Heart right ventricle (tissue), 16 donors: ENCODE data around the gene TPPP3. TPM values are rescaled to one million over a fixed set of nuclear protein-coding genes. Genes with fewer than 3 reads are reported as not detected.
"Not testable (repeated sequence)": the region's sequence is repeated elsewhere in the genome, so short reads cannot be mapped to it uniquely, and the experiment has no call there.

Source experiments
- ATAC-seq, 8 donors: fragments of 200-7000 bp; cut with Tn5 transposase; one replicate each; pipeline ENCODE4 v1.9.1; 2020; ENCODE audit warnings: mild to moderate bottlenecking in 8 of 8, moderate library complexity in 8 of 8, moderate number of reproducible peaks in 1 of 8
- DNase-seq, 2 donors: peaks; one replicate each; pipeline ENCODE4 v3.0.0-alpha.2; 2020
- H3K27ac ChIP-seq, 10 donors: fragments of 200-600 bp; sonication (generic) in 2 of 10; one replicate each; pipeline versions ENCODE4 v1.5.0 to v1.8.0; 2020 to 2022; ENCODE audit warnings: mild to moderate bottlenecking in 3 of 10
- H3K27me3 ChIP-seq, 7 donors: fragments of 200-600 bp; one replicate each; pipeline ENCODE4 v1.8.0; 2021 to 2022; ENCODE audit warnings: mild to moderate bottlenecking in 2 of 7
- H3K36me3 ChIP-seq, 9 donors: fragments of 200-600 bp; sonication (generic) in 1 of 9; one replicate each; pipeline versions ENCODE4 v1.5.0 to v1.8.0; 2020 to 2022; ENCODE audit warnings: mild to moderate bottlenecking in 2 of 9
- H3K4me1 ChIP-seq, 9 donors: fragments of 200-600 bp; sonication (generic) in 1 of 9; one replicate each; pipeline versions ENCODE4 v1.5.0 to v1.8.0; 2020 to 2022; ENCODE audit warnings: mild to moderate bottlenecking in 4 of 9
- H3K4me3 ChIP-seq, 10 donors: fragments of 200-600 bp; sonication (generic) in 2 of 10; one replicate each; pipeline versions ENCODE4 v1.5.0 to v1.8.0; 2020 to 2022; ENCODE audit warnings: mild to moderate bottlenecking in 7 of 10, moderate library complexity in 2 of 10
- H3K9me3 ChIP-seq, 11 donors: fragments of 200-600 bp in 10 of 11; sonication (generic) in 2 of 11; one replicate each; pipeline versions ENCODE4 v1.5.0 to v1.8.0; 2013 to 2022; ENCODE audit warnings: mild to moderate bottlenecking in 2 of 11, control low read depth in 1 of 11, moderate library complexity in 1 of 11
- CTCF ChIP-seq, 9 donors: fragments of 200-600 bp; sonication (generic) in 2 of 9; IDR thresholded peaks; one replicate each; pipeline versions ENCODE4 v1.5.0 to v1.8.0; 2021 to 2022; ENCODE audit warnings: antibody characterized with exemption in 9 of 9, mild to moderate bottlenecking in 5 of 9, moderate library complexity in 1 of 9
- WGBS, 2 donors: extraction: QIAGEN DNeasy Blood & Tissue Kit; methylation state at CpG; one replicate each; pipeline ENCODE4 v1.1.7; 2013; ENCODE audit warnings: inconsistent platforms in 1 of 2; 5-methylcytosine and 5-hydroxymethylcytosine counted together
- intact Hi-C, 10 donors: fragments of 100-400 bp; cut with DNase I; formaldehyde crosslinking; loops; one replicate each; pipeline versions ENCODE4 v1.11.1 to v1.14.2; 2022
- polyA plus RNA-seq, 2 donors: library from polyadenylated mRNA; stranded (reverse); fragments of 200-250 nt; gene quantifications; one replicate each; pipeline ENCODE4 v1.2.3, GENCODE V29; 2013
- total RNA-seq, 10 donors: library from RNA; stranded (reverse); fragmentation: NEBNext Ultra II Directional in 3 of 10; extraction: Animal tissue kit (Norgen Biotek cat#: 25700) in 3 of 10; gene quantifications; one replicate each; pipeline versions ENCODE4 v1.2.1 to v1.2.4, GENCODE V29; 2021 to 2023
- donor health status: Arrhythmogenic right ventricular cardiomyopathy.
- donor health status: ischemic (EF 13 %, LVEDD 7.1; RV severe dilation, severe dysfunction).
- donor health status: healthy with polysubstance abuse.
- donor health status: DM: no; HTN: yes; CAD: no.
- donor health status: DM: no; HTN: no; CAD: no.
- donor health status: ischemic (EF 25% LVEDD 6.9; RV normal size, moderate dysfunction).
- donor health status: ischemic (EF 25% LVEDD 5.7; RV mildly dilated, moderate dysfunction).
- donor health status: healthy.
- donor health status: DM: yes; HTN: yes; CAD: no.
- donor health status: Ischemic cardiomyopathy.
- donor health status: ischemic (EF 35%, LVEDD 5.7; RV mildly dilated, moderate dysfunction).
- donor health status: nonischemic (EF 11% LVEDD 7.7; RV severe dilation, severe dysfunction).
- donor health status: DM: yes; HTN: yes; CAD: no.
- donor health status: PGD.
- donor health status: ischemic (EF 29% LVEDD 5.4; RV normal size, mild dysfunction).
- donor health status: nonischemic (EF 23%, LVEDD 6.1; RV moderate dilation, normal function).

TPPP3 gene
- total and polyA plus RNA-seq, 12 donors = 6.4 to 26.1 (median 9.4) TPM

GRCh38 chr16:67419502-67419901 lies 26.2 kb upstream of the TPPP3 start:
- no peak for TF ChIP-seq CTCF (IDR thresholded peaks at IDR 0.05)
- Histone ChIP-seq H3K27me3 (peaks cover 0 to 17% (median 2%) of the 10 kb centered on the region in 7 donors), H3K36me3 (no peaks in the 10 kb centered on the region), H3K27ac (no peak overlapping the region), H3K9me3 (no peaks in the 10 kb centered on the region), H3K4me1 (peaks cover 0 to 31% (median 13%) of the 10 kb centered on the region in 9 donors), H3K4me3 (no peak overlapping the region)
- 90 to 91% methylated on average over 3 of the region's 3 CpGs for WGBS, 2 donors
- ATAC-seq (no peak), DNase-seq (no peak)
- intact Hi-C loops = loop anchor here in 1 of 10 donors (10.0 kb wide), 1 partner anchor 145 kb away; the partner anchor contains the start of gene PLEKHG4

DNA sequence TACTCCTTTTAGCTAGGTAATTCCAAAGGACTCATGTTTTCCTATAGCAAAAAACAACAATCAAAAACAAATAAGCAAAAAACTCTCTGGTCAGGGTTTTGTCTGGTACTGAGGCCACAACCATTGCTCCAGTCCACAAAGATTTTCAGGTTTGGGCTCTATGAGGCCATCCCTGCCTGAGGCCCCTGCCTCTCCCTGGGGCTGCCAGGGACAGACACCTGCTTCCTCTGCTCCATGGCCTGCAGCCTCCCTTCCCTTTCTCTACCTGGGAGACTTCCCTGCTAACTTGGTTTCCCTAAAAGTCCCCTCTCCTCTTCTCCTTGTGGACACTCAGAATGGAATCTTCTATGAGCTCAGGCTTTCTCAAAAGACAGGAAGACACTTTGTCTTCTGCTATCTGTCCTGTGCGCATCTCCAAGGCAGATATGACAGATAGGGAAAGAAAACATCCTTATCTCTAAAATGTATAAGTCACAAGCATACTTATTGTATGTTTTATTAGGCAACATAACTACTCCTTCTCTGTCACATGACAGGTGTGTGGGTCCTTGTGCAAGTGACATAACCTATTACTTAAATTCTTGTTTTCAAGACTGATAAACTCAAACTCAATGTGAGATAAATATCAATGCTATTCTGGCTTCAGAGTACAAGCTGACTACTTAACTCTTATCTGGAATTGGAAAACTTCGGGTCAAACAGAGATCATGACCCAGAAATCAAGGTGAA lies 24.2 kb upstream of the TPPP3 start:
- 67 to 72% methylated on average over 2 of the region's 2 CpGs for WGBS, 2 donors
- no peak overlapping the region for H3K4me3 ChIP-seq
- ATAC-seq (no peak), DNase-seq (no peak)
- no peaks in the 10 kb centered on the region for H3K36me3 ChIP-seq
- H3K27me3 ChIP-seq = peaks cover 0 to 9% (median 0%) of the 10 kb centered on the region in 7 donors
- no peak overlapping the region for H3K27ac ChIP-seq
- no peaks in the 10 kb centered on the region for H3K9me3 ChIP-seq
- H3K4me1 ChIP-seq = peaks cover 0 to 33% (median 13%) of the 10 kb centered on the region in 9 donors
- intact Hi-C loops = loop anchor here in 1 of 10 donors (10.0 kb wide), 1 partner anchor 143 kb away; the partner anchor contains the start of gene PLEKHG4
- TF ChIP-seq CTCF (IDR thresholded peaks at IDR 0.05) = no peak

- peak; percentile 22 to 76 (median 62) for TF ChIP-seq CTCF (IDR thresholded peaks at IDR 0.05)
- DNase-seq (peak; percentile 68 to 83), ATAC-seq (peak; percentile 95 to 97 (median 96))
- intact Hi-C loops = loop anchor here in 1 of 10 donors (10.0 kb wide), 1 partner anchor 141 kb away; the partner anchor contains the start of gene PLEKHG4
- H3K4me3 ChIP-seq = peak within 1 kb of the TSS; percentile 78 to 96 (median 92)
- no peaks in the 10 kb centered on the region for H3K36me3 ChIP-seq
- H3K4me1 ChIP-seq = peaks cover 0 to 33% (median 13%) of the 10 kb centered on the region in 9 donors
- H3K9me3 ChIP-seq = no peaks in the 10 kb centered on the region
- peaks cover 0 to 9% (median 0%) of the 10 kb centered on the region in 7 donors for H3K27me3 ChIP-seq
- WGBS, 2 donors = 1% methylated on average over 69 to 73 of the region's 73 CpGs
- H3K27ac ChIP-seq = peak within 1 kb of the TSS; percentile 38 to 93 (median 87)
These were observed 22.8 kb upstream of the TPPP3 start, which contains the start of gene ZDHHC1 for GRCh38 chr16:67415872-67416793. TSS of gene ZDHHC1 (minus strand) at chr16:67416477. CDS start at chr16:67407775, 8,702 bp downstream.

DNA sequence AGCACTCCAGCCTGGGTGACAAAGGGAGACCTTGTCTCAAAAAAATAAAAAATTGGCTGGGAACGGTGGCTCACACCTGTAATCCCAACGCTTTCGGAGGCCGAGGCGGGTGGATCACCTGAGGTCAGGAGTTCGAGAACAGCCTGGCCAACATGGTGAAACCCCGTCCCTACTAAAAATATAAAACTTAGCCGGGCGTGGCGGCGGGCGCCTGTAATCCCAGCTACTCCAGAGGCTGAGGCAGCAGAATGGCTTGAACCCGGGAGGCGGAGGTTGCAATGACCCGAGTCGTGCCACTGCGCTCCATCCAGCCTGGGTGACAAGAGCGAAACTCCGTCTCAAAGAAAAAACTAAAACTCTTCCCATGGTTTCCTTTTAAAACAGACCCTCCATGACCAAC lies 22.1 kb upstream of the TPPP3 start:
- peak overlapping the region in 8 of 10 donors; percentile 82 to 93 (median 88) for H3K27ac ChIP-seq
- intact Hi-C loops = loop anchor here in 1 of 10 donors (10.0 kb wide), 1 partner anchor 141 kb away; the partner anchor contains the start of gene PLEKHG4

More for the DNA sequence above, 22.1 kb upstream of the TPPP3 start:
- H3K9me3 ChIP-seq, ATAC-seq, H3K36me3 ChIP-seq, H3K27me3 ChIP-seq, DNase-seq: not testable (repeated sequence)
- Histone ChIP-seq H3K4me3 (peak overlapping the region; percentile 78 to 96 (median 92)), H3K4me1 (peaks cover 0 to 33% (median 13%) of the 10 kb centered on the region in 9 donors)
- 90 to 91% methylated on average over 19 of the region's 19 CpGs for WGBS, 2 donors
